ACC112 (cell line): ENCODE results near the gene CPSF4L.

Experiments used
- H2AFZ ChIP-seq: fragments of 200-600 bp; sonication (generic); one replicate; pipeline ENCODE4 v1.6.0; 2017; ENCODE audit warnings: antibody characterized with exemption, low read length; ENCODE audit not compliant: unreplicated experiment
- H3K27ac ChIP-seq: fragments of 200-600 bp; sonication (generic); 2 replicates; pipeline ENCODE4 v1.5.1; 2014; ENCODE audit warnings: low read depth, mild to moderate bottlenecking, antibody characterized with exemption, low read length, moderate library complexity
- H3K27me3 ChIP-seq: fragments of 200-600 bp; sonication (generic); 2 replicates; pipeline ENCODE4 v1.6.1; 2014; ENCODE audit warnings: mild to moderate bottlenecking, antibody characterized with exemption, low read length, moderate library complexity, mixed read lengths; ENCODE audit not compliant: insufficient read depth
- H3K36me3 ChIP-seq: fragments of 200-600 bp; sonication (generic); 2 replicates; pipeline ENCODE4 v1.6.1; 2016; ENCODE audit warnings: mild to moderate bottlenecking, antibody characterized with exemption, low read length, moderate library complexity, mixed read lengths; ENCODE audit not compliant: insufficient read depth
- H3K4me1 ChIP-seq: fragments of 200-600 bp; sonication (generic); one replicate; pipeline ENCODE4 v1.6.1; 2016; ENCODE audit warnings: low read length, mixed read lengths; ENCODE audit not compliant: insufficient read depth, unreplicated experiment, control insufficient read depth
- H3K4me3 ChIP-seq: fragments of 200-600 bp; sonication (generic); 2 replicates; pipeline ENCODE4 v1.5.1; 2014; ENCODE audit warnings: mild to moderate bottlenecking, low read depth, low read length
- H3K79me2 ChIP-seq: fragments of 200-600 bp; sonication (generic); one replicate; pipeline ENCODE4 v1.6.0; 2016; ENCODE audit warnings: low read length; ENCODE audit not compliant: control insufficient read depth, unreplicated experiment, insufficient read depth

CPSF4L gene

GRCh38 chr17:73289549-73290254 is 28.0 kb upstream of the CPSF4L start:
- H3K4me1 ChIP-seq = peaks cover 82% of the 10 kb centered on the region
- no peaks in the 10 kb centered on the region for H3K27me3 ChIP-seq
- no peak overlapping the region for H3K4me3 ChIP-seq
- peak overlapping the region; percentile 19; the same call in 1 of the 2 replicates for H3K27ac ChIP-seq
- H3K79me2 ChIP-seq = peaks cover 83% of the 10 kb centered on the region
- H2AFZ ChIP-seq = no peak overlapping the region
- H3K36me3 ChIP-seq = no peaks in the 10 kb centered on the region

GRCh38 chr17:73288534-73289302 is 27.0 kb upstream of the CPSF4L start:
- no peak overlapping the region for H3K4me3 ChIP-seq
- peak overlapping the region; percentile 19; the same call in 1 of the 2 replicates for H3K27ac ChIP-seq
- H3K4me1 ChIP-seq = peaks cover 79% of the 10 kb centered on the region

GRCh38 chr17:73286863-73287296 is 25.2 kb upstream of the CPSF4L start:
- Histone ChIP-seq H3K36me3 (no peaks in the 10 kb centered on the region), H2AFZ (no peak overlapping the region), H3K79me2 (peaks cover 71% of the 10 kb centered on the region), H3K27me3 (no peaks in the 10 kb centered on the region), H3K27ac (peak overlapping the region; percentile 38), H3K4me3 (0 out of 2 replicates have a peak overlapping the region, but pooled peaks have one; percentile 3), H3K4me1 (peaks cover 63% of the 10 kb centered on the region)

More at GRCh38 chr17:73288534-73289302, 27.0 kb upstream of the CPSF4L start:
- no peaks in the 10 kb centered on the region for H3K36me3 ChIP-seq
- no peak overlapping the region for H2AFZ ChIP-seq
- H3K79me2 ChIP-seq = peaks cover 81% of the 10 kb centered on the region
- H3K27me3 ChIP-seq = no peaks in the 10 kb centered on the region

GRCh38 chr17:73285916-73286862 is 24.5 kb upstream of the CPSF4L start:
- Histone ChIP-seq H3K36me3 (no peaks in the 10 kb centered on the region), H3K27ac (peak overlapping the region; percentile 38; the same call in 1 of the 2 replicates), H3K4me1 (peaks cover 57% of the 10 kb centered on the region), H3K4me3 (no peak overlapping the region), H3K79me2 (peaks cover 69% of the 10 kb centered on the region), H2AFZ (no peak overlapping the region), H3K27me3 (no peaks in the 10 kb centered on the region)

GRCh38 chr17:73285603-73285908 is 23.9 kb upstream of the CPSF4L start:
- Histone ChIP-seq H3K36me3 (no peaks in the 10 kb centered on the region), H3K4me1 (peaks cover 51% of the 10 kb centered on the region), H3K27me3 (no peaks in the 10 kb centered on the region), H3K4me3 (no peak overlapping the region), H3K27ac (no peak overlapping the region), H2AFZ (no peak overlapping the region), H3K79me2 (peaks cover 63% of the 10 kb centered on the region)

GRCh38 chr17:73284906-73285602 is 23.4 kb upstream of the CPSF4L start:
- H3K4me1 ChIP-seq = peaks cover 46% of the 10 kb centered on the region
- H3K4me3 ChIP-seq = no peak overlapping the region
- H3K36me3 ChIP-seq = 0 out of 2 replicates have a peak, but pooled peaks cover 1% of the 10 kb centered on the region
- peaks cover 58% of the 10 kb centered on the region for H3K79me2 ChIP-seq
- no peaks in the 10 kb centered on the region for H3K27me3 ChIP-seq
- H2AFZ ChIP-seq = no peak overlapping the region
- H3K27ac ChIP-seq = no peak overlapping the region

- no peak overlapping the region for H2AFZ ChIP-seq
- H3K27me3 ChIP-seq = no peaks in the 10 kb centered on the region
- peaks cover 51% of the 10 kb centered on the region for H3K79me2 ChIP-seq
- H3K4me1 ChIP-seq = peaks cover 39% of the 10 kb centered on the region
- H3K36me3 ChIP-seq = 0 out of 2 replicates have a peak, but pooled peaks cover 3% of the 10 kb centered on the region
- H3K27ac ChIP-seq = no peak overlapping the region
- H3K4me3 ChIP-seq = no peak overlapping the region
Measured at GRCh38 chr17:73284354-73284753, 22.7 kb upstream of the CPSF4L start.

GRCh38 chr17:73283841-73284282 is 22.2 kb upstream of the CPSF4L start:
- Histone ChIP-seq H3K79me2 (peaks cover 46% of the 10 kb centered on the region), H3K27ac (no peak overlapping the region), H3K36me3 (0 out of 2 replicates have a peak, but pooled peaks cover 3% of the 10 kb centered on the region), H3K4me1 (peaks cover 34% of the 10 kb centered on the region), H3K27me3 (no peaks in the 10 kb centered on the region), H3K4me3 (no peak overlapping the region), H2AFZ (no peak overlapping the region)

- H3K4me3 ChIP-seq = no peak overlapping the region
- no peak overlapping the region for H3K27ac ChIP-seq
- peaks cover 40% of the 10 kb centered on the region for H3K79me2 ChIP-seq
- 0 out of 2 replicates have a peak, but pooled peaks cover 3% of the 10 kb centered on the region for H3K36me3 ChIP-seq
- peaks cover 33% of the 10 kb centered on the region for H3K4me1 ChIP-seq
- no peak overlapping the region for H2AFZ ChIP-seq
- no peaks in the 10 kb centered on the region for H3K27me3 ChIP-seq
Measured at GRCh38 chr17:73283250-73283649, 21.6 kb upstream of the CPSF4L start.
